ENCODE results near the gene GPR107.

GRCh38 chr9:130159915-130160670 is 106.4 kb downstream of the GPR107 start:
- TF ChIP-seq CTCF (IDR thresholded peaks at IDR 0.05) = no peak
- TF ChIP-seq ZFX (IDR thresholded peaks at IDR 0.05; ENCODE audit: borderline replicate concordance) = no peak
